ENCODE measurements around the gene MCOLN1.

The MCOLN1 gene

DNA sequence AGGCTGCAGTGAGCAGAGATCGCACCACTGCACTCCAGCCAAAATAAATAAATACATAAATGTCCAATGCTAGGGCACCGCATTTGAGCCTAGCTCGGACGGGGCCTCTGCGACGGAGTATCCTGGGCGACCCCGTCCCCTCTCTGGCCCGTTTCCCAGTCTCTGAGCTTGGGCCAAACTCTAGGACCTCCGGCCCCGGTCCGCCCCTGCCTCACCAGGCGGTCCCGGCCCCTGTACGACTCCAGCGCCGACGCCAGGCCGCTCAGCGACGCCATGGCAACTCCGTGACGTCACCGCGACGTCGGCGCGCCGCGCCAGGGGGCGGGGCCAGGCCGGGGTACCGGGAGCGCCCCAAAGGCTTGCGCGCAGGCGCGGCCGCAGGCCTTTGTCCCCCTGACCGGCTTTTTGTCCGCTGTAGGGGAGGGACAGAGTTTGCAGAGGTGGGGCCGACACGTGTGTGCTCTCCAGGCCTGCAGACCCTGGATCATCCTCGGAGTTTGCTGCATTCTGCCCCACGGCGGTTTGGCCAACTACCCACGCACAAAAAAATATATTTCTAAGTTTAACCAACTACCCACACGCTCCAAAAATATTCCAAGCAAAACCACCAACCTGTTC lies 33.6 kb upstream of the MCOLN1 start, which contains the start of gene PEX11G:
PEX11G (minus strand) TSS at position 300 of the 618 bp plus-strand sequence; CDS start at position 275, 25 bp downstream.
- peak within 1 kb of the TSS; percentile 68 for H3K4me3 ChIP-seq (ENCODE audit: low read depth, low read length)
- peak; percentile 90 for DNase-seq (ENCODE audit: low read depth)
- TF ChIP-seq, protein P1, sequence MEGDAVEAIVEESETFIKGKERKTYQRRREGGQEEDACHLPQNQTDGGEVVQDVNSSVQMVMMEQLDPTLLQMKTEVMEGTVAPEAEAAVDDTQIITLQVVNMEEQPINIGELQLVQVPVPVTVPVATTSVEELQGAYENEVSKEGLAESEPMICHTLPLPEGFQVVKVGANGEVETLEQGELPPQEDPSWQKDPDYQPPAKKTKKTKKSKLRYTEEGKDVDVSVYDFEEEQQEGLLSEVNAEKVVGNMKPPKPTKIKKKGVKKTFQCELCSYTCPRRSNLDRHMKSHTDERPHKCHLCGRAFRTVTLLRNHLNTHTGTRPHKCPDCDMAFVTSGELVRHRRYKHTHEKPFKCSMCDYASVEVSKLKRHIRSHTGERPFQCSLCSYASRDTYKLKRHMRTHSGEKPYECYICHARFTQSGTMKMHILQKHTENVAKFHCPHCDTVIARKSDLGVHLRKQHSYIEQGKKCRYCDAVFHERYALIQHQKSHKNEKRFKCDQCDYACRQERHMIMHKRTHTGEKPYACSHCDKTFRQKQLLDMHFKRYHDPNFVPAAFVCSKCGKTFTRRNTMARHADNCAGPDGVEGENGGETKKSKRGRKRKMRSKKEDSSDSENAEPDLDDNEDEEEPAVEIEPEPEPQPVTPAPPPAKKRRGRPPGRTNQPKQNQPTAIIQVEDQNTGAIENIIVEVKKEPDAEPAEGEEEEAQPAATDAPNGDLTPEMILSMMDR (conservative IDR thresholded peaks at IDR 0.05; ENCODE audit: low read depth, low read length) = no peak

DNA sequence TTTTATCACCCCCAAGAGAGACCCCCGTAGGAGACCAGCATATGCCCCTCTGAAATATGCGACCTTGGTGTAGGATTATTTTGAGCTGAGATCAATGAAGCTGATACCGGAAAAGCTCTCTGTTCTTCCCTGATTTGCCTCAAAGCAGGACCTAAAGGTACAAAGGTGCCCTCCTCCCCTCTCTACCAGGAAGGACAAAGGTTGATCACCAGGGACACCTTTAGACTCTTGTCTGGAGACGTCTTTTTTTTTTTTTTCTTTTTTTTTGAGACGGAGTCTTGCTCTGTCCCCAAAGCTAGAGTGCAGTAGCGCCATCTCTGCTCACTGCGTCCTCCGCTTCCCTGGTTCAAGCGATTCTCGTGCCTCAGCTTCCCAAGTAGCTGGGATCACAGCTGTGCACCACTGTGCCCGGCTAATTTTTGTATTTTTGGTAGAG lies 32.8 kb upstream of the MCOLN1 start:
- no peak for DNase-seq (ENCODE audit: low read depth)
- TF ChIP-seq, protein P1 (conservative IDR thresholded peaks at IDR 0.05; ENCODE audit: low read depth, low read length) = no peak
- H3K4me3 ChIP-seq (ENCODE audit: low read depth, low read length) = no peak overlapping the region

DNA sequence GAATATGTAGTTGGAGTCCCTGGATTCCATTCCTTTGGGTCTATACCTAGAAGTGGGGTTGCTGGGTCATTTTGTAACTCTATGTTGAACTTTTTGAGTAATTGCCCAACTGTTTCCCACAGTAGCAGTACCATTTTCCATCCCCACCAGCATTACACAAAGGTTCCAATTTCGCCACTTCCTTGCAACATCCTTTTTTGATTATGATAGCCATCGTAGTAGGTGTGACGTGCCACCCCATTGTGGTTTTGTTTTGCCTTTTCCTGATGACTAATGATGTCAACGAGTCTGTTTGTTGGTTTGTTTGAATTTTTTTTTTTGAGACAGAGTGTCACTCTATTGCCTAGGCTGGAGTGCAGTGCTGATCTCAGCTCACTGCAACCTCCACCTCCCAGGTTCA lies 30.3 kb upstream of the MCOLN1 start:
- peak; percentile 34 for DNase-seq (ENCODE audit: low read depth)
- TF ChIP-seq, protein P1 (conservative IDR thresholded peaks at IDR 0.05; ENCODE audit: low read depth, low read length) = no peak
- H3K4me3 ChIP-seq (ENCODE audit: low read depth, low read length) = no peak overlapping the region

DNA sequence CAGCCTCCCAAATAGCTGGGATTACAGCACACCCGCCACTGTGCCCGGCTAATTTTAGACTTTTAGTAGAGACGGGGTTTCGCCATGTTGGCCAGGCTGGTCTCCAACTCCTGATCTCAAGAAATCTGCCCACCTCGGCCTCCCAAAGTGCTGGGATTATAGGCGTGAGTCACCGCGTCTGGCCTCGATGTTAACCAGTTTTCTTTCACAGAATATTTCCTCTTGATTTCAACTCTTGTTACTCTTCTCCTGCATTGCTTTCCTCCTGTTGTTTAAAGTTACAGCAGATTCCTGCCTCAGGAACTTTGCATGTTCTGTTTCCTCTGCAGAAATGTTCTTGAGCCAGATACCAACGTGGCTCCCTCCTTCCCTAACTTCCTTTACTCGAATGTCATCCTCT lies 29.9 kb upstream of the MCOLN1 start:
- TF ChIP-seq, protein P1 (conservative IDR thresholded peaks at IDR 0.05; ENCODE audit: low read depth, low read length) = no peak
- no peak overlapping the region for H3K4me3 ChIP-seq (ENCODE audit: low read depth, low read length)
- DNase-seq (ENCODE audit: low read depth) = no peak

DNA sequence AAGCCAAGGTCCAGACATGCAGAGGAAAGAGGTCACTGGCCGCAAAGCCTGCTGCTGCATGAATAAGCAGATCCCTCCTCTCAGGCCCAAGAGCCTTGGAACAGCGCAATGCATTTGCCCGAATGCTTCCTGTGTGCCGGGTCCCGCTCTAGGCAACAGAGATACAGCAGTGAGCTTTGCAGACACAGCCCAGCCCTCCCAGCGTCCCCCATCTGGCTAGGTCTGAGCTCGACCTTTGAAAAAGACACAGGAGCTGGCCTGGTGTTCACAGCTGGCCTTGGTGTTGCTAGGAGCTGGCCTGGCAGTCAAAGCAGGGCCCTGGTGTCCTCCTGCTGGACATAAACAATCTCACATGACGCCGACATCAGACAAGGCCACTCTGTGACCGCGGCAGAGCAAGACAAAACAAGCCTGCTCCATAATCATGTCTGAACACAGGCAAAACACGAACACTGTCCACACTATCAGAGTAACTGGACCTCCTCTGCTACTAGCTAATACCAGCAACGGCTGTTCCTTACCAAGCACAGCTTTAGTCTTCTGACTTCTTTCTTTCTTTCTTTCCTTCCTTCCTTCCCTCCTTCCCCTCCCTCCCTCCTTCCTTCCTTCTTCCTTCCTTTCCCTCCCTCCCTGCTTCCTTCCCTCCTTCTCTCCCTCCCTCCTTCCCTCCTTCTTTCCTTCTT lies 27.9 kb upstream of the MCOLN1 start:
- H3K4me3 ChIP-seq (ENCODE audit: low read depth, low read length) = no peak overlapping the region
- peak; percentile 67 for DNase-seq (ENCODE audit: low read depth)
- TF ChIP-seq, protein P1 (conservative IDR thresholded peaks at IDR 0.05; ENCODE audit: low read depth, low read length) = peak; percentile 24

DNA sequence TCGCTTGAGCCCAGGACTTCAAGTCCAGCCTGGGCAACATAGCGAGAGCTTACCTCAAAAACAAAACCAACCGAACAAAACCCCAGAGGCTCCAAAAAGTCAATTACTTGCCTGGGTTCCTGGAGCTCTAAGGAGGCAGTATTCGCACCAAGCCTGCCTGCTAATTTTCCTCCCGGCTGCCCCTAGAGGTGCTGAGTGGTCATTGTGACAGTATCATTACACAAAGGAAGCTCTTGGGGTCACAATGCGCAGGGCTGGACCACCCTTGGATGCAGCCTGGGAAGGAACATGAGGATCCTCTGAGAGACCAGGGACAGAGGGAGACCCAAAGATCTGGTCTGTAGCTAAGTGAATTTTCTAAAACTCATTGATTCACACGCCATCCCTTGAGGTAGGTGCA lies 25.1 kb upstream of the MCOLN1 start:
- TF ChIP-seq, protein P1 (conservative IDR thresholded peaks at IDR 0.05; ENCODE audit: low read depth, low read length) = peak; percentile 67
- DNase-seq (ENCODE audit: low read depth) = peak; percentile 48
- H3K4me3 ChIP-seq (ENCODE audit: low read depth, low read length) = no peak overlapping the region
